Breast epithelium (tissue), 3 donors: ENCODE results near the gene MMP23B.
"Not testable (repeated sequence)": the region's sequence is repeated elsewhere in the genome, so short reads cannot be mapped to it uniquely, and the experiment has no call there.

ENCODE experiments used
- POLR2A ChIP-seq: fragments of 450-650 bp; IDR thresholded peaks from one replicate; pipeline ENCODE4 v1.6.1; 2016; ENCODE audit warnings: antibody characterized with exemption, mild to moderate bottlenecking, moderate library complexity
- TF ChIP-seq, protein P1 (sequence below), 3 donors: fragments of 450-650 bp; IDR thresholded peaks; one replicate each; pipeline ENCODE4 v1.5.1; 2016 to 2017; ENCODE audit warnings: antibody characterized with exemption in 3 of 3, mild to moderate bottlenecking in 3 of 3, moderate library complexity in 3 of 3

DNA sequence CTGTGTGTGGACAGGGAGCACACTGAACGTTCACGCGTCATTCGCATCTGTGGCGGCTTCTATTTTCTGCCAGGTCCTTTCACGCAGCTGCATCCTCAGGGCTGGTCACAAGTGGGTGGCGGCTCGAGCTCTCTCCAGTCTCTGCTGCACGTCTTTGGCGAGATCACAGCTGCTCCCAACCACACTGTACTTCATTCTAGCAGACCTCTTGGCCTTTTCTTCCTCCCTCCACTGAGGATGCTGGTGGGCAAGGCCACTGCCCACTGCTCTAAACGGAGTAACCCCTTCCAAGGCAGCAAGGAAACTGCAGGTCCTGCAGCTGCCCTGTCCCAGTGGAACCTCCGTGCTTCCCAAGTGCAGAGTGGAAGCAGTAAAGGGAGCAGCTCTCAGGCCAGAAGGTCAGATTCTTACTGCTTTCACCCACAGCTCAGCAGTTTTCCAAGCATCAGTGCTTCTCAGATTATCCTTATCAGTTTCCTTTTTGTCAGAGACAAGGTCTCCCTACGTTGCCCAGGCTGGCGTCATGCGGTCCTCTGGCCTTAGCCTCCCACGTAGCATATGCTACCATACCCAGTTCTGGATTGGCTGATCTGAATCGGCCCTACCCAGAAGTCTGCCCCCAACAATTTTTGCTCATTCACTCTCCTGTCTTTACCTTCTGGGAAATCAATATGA is 15.7 kb downstream of the MMP23B start:
- TF ChIP-seq, protein P1, sequence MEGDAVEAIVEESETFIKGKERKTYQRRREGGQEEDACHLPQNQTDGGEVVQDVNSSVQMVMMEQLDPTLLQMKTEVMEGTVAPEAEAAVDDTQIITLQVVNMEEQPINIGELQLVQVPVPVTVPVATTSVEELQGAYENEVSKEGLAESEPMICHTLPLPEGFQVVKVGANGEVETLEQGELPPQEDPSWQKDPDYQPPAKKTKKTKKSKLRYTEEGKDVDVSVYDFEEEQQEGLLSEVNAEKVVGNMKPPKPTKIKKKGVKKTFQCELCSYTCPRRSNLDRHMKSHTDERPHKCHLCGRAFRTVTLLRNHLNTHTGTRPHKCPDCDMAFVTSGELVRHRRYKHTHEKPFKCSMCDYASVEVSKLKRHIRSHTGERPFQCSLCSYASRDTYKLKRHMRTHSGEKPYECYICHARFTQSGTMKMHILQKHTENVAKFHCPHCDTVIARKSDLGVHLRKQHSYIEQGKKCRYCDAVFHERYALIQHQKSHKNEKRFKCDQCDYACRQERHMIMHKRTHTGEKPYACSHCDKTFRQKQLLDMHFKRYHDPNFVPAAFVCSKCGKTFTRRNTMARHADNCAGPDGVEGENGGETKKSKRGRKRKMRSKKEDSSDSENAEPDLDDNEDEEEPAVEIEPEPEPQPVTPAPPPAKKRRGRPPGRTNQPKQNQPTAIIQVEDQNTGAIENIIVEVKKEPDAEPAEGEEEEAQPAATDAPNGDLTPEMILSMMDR (IDR thresholded peaks at IDR 0.05), result not testable (repeated sequence)
- TF ChIP-seq POLR2A, result not testable (repeated sequence)
